Measurements from ENCODE around the gene SRRD. TPM values are rescaled to one million over a fixed set of nuclear protein-coding genes. Genes with fewer than 3 reads are reported as not detected.
"Not testable (repeated sequence)": the region's sequence is repeated elsewhere in the genome, so short reads cannot be mapped to it uniquely, and the experiment has no call there.

The SRRD gene
- total RNA-seq, 1 experiment from 2014 or later: 21.9 TPM

- H3K27me3 ChIP-seq (ENCODE audit: control insufficient read depth, insufficient read depth, low read length); intact Hi-C loops (cut with micrococcal nuclease; ENCODE audit: unreplicated experiment); H3K4me1 ChIP-seq (ENCODE audit: control insufficient read depth, insufficient read depth, low read length); in situ Hi-C loops (cut with HindIII; ENCODE audit: low pct_unique_long_range_greater_than_20kb, low sequenced_read_pairs); DNase-seq (ENCODE audit: low read depth, low spot score); ATAC-seq; POLR2A ChIA-PET; H3K27ac ChIP-seq (ENCODE audit: low read length); BruUV-seq (replicated peaks); H3K36me3 ChIP-seq (ENCODE audit: control insufficient read depth, insufficient read depth, low read length); H3K9me3 ChIP-seq (ENCODE audit: control insufficient read depth, insufficient read depth, low read depth, low read length); H3K4me3 ChIP-seq (ENCODE audit: low read depth in 2 of 2, low read length in 2 of 2); CTCF ChIA-PET: not testable (repeated sequence)
These were observed 44.8 kb downstream of the SRRD start for GRCh38 chr22:26528518-26528917.

DNA sequence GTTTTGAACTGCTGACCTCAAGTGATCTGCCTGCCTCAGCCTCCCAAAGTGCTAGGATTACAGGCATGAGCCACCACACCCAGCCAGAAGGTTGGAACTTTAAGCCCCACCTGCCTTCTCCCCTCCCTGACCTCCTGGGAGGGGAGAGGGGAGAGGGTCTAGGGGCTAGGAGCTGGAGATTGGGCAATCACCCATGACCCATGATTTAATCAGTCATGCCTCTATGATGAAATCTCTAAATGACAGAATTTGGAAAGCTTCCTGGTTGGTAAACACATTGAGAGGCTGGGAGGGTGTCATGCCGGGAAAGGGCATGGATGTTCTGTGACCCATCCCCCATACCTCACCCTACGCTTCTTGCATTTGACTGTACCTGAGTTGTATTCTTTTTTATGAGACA, 45.7 kb downstream of the SRRD start:
- Histone ChIP-seq H3K27me3 (ENCODE audit: control insufficient read depth, insufficient read depth, low read length) (no peaks in the 10 kb centered on the region), H3K27ac (ENCODE audit: low read length) (no peak overlapping the region), H3K36me3 (ENCODE audit: control insufficient read depth, insufficient read depth, low read length) (no peaks in the 10 kb centered on the region), H3K9me3 (ENCODE audit: control insufficient read depth, insufficient read depth, low read depth, low read length) (no peaks in the 10 kb centered on the region), H3K4me3 (ENCODE audit: low read depth in 2 of 2, low read length in 2 of 2) (no peak overlapping the region), H3K4me1 (ENCODE audit: control insufficient read depth, insufficient read depth, low read length) (no peaks in the 10 kb centered on the region)
- no peak for DNase-seq (ENCODE audit: low read depth, low spot score)
- in situ Hi-C loops (cut with HindIII; ENCODE audit: low pct_unique_long_range_greater_than_20kb, low sequenced_read_pairs): no loop called here
- TF ChIP-seq SIN3A (IDR thresholded peaks at IDR 0.05; ENCODE audit: borderline replicate concordance, insufficient read depth, low read depth, low read length): no peak
- TF ChIP-seq, protein P1, sequence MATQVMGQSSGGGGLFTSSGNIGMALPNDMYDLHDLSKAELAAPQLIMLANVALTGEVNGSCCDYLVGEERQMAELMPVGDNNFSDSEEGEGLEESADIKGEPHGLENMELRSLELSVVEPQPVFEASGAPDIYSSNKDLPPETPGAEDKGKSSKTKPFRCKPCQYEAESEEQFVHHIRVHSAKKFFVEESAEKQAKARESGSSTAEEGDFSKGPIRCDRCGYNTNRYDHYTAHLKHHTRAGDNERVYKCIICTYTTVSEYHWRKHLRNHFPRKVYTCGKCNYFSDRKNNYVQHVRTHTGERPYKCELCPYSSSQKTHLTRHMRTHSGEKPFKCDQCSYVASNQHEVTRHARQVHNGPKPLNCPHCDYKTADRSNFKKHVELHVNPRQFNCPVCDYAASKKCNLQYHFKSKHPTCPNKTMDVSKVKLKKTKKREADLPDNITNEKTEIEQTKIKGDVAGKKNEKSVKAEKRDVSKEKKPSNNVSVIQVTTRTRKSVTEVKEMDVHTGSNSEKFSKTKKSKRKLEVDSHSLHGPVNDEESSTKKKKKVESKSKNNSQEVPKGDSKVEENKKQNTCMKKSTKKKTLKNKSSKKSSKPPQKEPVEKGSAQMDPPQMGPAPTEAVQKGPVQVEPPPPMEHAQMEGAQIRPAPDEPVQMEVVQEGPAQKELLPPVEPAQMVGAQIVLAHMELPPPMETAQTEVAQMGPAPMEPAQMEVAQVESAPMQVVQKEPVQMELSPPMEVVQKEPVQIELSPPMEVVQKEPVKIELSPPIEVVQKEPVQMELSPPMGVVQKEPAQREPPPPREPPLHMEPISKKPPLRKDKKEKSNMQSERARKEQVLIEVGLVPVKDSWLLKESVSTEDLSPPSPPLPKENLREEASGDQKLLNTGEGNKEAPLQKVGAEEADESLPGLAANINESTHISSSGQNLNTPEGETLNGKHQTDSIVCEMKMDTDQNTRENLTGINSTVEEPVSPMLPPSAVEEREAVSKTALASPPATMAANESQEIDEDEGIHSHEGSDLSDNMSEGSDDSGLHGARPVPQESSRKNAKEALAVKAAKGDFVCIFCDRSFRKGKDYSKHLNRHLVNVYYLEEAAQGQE (IDR thresholded peaks at IDR 0.05; ENCODE audit: insufficient read depth in 1 of 2, low read depth in 2 of 2, low read length in 1 of 2): no peak
- TF ChIP-seq, protein P2, sequence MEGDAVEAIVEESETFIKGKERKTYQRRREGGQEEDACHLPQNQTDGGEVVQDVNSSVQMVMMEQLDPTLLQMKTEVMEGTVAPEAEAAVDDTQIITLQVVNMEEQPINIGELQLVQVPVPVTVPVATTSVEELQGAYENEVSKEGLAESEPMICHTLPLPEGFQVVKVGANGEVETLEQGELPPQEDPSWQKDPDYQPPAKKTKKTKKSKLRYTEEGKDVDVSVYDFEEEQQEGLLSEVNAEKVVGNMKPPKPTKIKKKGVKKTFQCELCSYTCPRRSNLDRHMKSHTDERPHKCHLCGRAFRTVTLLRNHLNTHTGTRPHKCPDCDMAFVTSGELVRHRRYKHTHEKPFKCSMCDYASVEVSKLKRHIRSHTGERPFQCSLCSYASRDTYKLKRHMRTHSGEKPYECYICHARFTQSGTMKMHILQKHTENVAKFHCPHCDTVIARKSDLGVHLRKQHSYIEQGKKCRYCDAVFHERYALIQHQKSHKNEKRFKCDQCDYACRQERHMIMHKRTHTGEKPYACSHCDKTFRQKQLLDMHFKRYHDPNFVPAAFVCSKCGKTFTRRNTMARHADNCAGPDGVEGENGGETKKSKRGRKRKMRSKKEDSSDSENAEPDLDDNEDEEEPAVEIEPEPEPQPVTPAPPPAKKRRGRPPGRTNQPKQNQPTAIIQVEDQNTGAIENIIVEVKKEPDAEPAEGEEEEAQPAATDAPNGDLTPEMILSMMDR (IDR thresholded peaks at IDR 0.05): no peak
- TF ChIP-seq POLR2AphosphoS5 (IDR thresholded peaks at IDR 0.05; ENCODE audit: low read depth, low read length): no peak
- no peak for TF ChIP-seq TCF7L2 (IDR thresholded peaks at IDR 0.05; ENCODE audit: low read depth, low read length)
- ChIA-PET CTCF (interaction anchor here (0.7 kb wide), 1 partner anchor 135 kb away, joined by 4 read pairs; no protein-coding TSS in a partner anchor), POLR2A (no interaction called here)
- BruUV-seq (replicated peaks): no TSS peak
- intact Hi-C loops (cut with micrococcal nuclease; ENCODE audit: unreplicated experiment): no loop called here
- no peak for ATAC-seq

- no peak for TF ChIP-seq POLR2AphosphoS5 (IDR thresholded peaks at IDR 0.05; ENCODE audit: low read depth, low read length)
- TF ChIP-seq, protein P1 (IDR thresholded peaks at IDR 0.05; ENCODE audit: insufficient read depth in 1 of 2, low read depth in 2 of 2, low read length in 1 of 2): no peak
- TF ChIP-seq, protein P2 (IDR thresholded peaks at IDR 0.05): no peak
- TF ChIP-seq SIN3A (IDR thresholded peaks at IDR 0.05; ENCODE audit: borderline replicate concordance, insufficient read depth, low read depth, low read length): no peak
- TF ChIP-seq TCF7L2 (IDR thresholded peaks at IDR 0.05; ENCODE audit: low read depth, low read length): no peak
- Histone ChIP-seq H3K4me3 (ENCODE audit: low read depth in 2 of 2, low read length in 2 of 2) (no peak overlapping the region), H3K27me3 (ENCODE audit: control insufficient read depth, insufficient read depth, low read length) (no peaks in the 10 kb centered on the region), H3K4me1 (ENCODE audit: control insufficient read depth, insufficient read depth, low read length) (no peaks in the 10 kb centered on the region), H3K9me3 (ENCODE audit: control insufficient read depth, insufficient read depth, low read depth, low read length) (no peaks in the 10 kb centered on the region), H3K27ac (ENCODE audit: low read length) (no peak overlapping the region), H3K36me3 (ENCODE audit: control insufficient read depth, insufficient read depth, low read length) (no peaks in the 10 kb centered on the region)
- intact Hi-C loops (cut with micrococcal nuclease; ENCODE audit: unreplicated experiment): no loop called here
- ATAC-seq: no peak
- no peak for DNase-seq (ENCODE audit: low read depth, low spot score)
- ChIA-PET POLR2A (no interaction called here), CTCF (no interaction called here)
- BruUV-seq (replicated peaks): no TSS peak
- in situ Hi-C loops (cut with HindIII; ENCODE audit: low pct_unique_long_range_greater_than_20kb, low sequenced_read_pairs): no loop called here
These were observed 50.6 kb downstream of the SRRD start for GRCh38 chr22:26534171-26534855.

Measured in Panc1 (cell line).